ENCODE data around the gene CD320.

The CD320 gene

GRCh38 chr19:8255426-8256125 is 52.6 kb downstream of the CD320 start:
- no peak for TF ChIP-seq CTCF (conservative IDR thresholded peaks at IDR 0.05; ENCODE audit: low read depth)
- 0 out of 2 replicates have a peak overlapping the region, but pooled peaks have one; percentile 11 for H3K27ac ChIP-seq
- POLR2A ChIA-PET (ENCODE audit: low non-redundant PET) = no interaction called here
- DNase-seq (ENCODE audit: low spot score) = no peak
- CTCF ChIA-PET = interaction anchor here (0.9 to 1.5 kb wide), 3 partner anchors 97 to 311 kb away, joined by 4 to 5 read pairs (median 4); no protein-coding TSS in a partner anchor

GRCh38 chr19:8254286-8255001 is 53.7 kb downstream of the CD320 start:
- DNase-seq (ENCODE audit: low spot score) = no peak
- POLR2A ChIA-PET (ENCODE audit: low non-redundant PET) = no interaction called here
- 0 out of 2 replicates have a peak overlapping the region, but pooled peaks have one; percentile 11 for H3K27ac ChIP-seq
- no peak for TF ChIP-seq CTCF (conservative IDR thresholded peaks at IDR 0.05; ENCODE audit: low read depth)
- CTCF ChIA-PET = interaction anchor here (0.9 to 1.0 kb wide), 3 partner anchors 11 to 310 kb away, joined by 5 to 8 read pairs (median 5); no protein-coding TSS in a partner anchor

DNA sequence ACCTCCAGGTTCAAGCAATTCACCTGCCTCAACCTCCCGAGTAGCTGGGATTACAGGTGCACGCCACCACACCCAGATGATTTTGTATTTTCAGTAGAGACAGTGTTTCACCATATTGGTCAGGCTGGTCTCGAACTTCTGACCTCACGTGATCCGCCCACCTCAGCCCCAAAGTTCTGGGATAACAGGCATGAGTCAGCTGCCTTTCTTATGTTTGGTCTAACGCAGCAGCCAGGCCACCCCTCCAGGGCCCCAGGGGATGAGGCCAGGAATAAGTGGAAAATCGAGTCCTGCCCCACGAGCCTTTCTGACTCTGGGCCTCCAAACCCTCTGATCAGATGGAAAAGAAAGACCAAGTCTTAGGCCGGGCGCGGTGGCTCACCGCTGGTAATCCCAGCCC is 54.5 kb downstream of the CD320 start:
- ChIA-PET CTCF (interaction anchor here (0.6 to 1.1 kb wide), 8 partner anchors 10 to 310 kb away, joined by 4 to 11 read pairs (median 5); partner anchors contain the start of gene TIMM44), POLR2A (ENCODE audit: low non-redundant PET) (interaction anchor here (0.6 kb wide), 1 partner anchor 96 kb away, joined by 7 read pairs; no protein-coding TSS in a partner anchor)
- DNase-seq (ENCODE audit: low spot score) = no peak
- H3K27ac ChIP-seq = no peak overlapping the region
- no peak for TF ChIP-seq CTCF (conservative IDR thresholded peaks at IDR 0.05; ENCODE audit: low read depth)

GRCh38 chr19:8252922-8253589 is 55.1 kb downstream of the CD320 start:
- DNase-seq (ENCODE audit: low spot score) = peak; percentile 91
- ChIA-PET POLR2A (ENCODE audit: low non-redundant PET) (interaction anchor here (0.6 kb wide), 1 partner anchor 95 kb away, joined by 7 read pairs; no protein-coding TSS in a partner anchor), CTCF (interaction anchor here (0.6 to 3.3 kb wide), 8 partner anchors 9 to 309 kb away, joined by 4 to 32 read pairs (median 6); partner anchors contain the start of gene TIMM44)
- peak; percentile 91 for TF ChIP-seq CTCF (conservative IDR thresholded peaks at IDR 0.05; ENCODE audit: low read depth)
- H3K27ac ChIP-seq = no peak overlapping the region

Data from RWPE1 (cell line).